GM21723 (cell line): ENCODE measurements around the gene DISP2.

Source experiments
- ATAC-seq: cut with Tn5 transposase; IDR thresholded peaks from one replicate; pipeline ENCODE4 v1.9.1; 2021; ENCODE audit warnings: mild to moderate bottlenecking, moderate library complexity; ENCODE audit not compliant: unreplicated experiment

DISP2 gene

GRCh38 chr15:40357723-40358470 is at the start of gene DISP2:
Gene DISP2, plus strand, starts transcription at chr15:40358219. Its CDS starts 103 bp downstream, at chr15:40358322.
- ATAC-seq, result peak; percentile 73

GRCh38 chr15:40309344-40309862 is 48.6 kb upstream of the DISP2 start:
- ATAC-seq, result no peak

- ATAC-seq, result no peak
Measured at GRCh38 chr15:40310001-40310959, 47.7 kb upstream of the DISP2 start.

GRCh38 chr15:40310993-40311392 is 47.0 kb upstream of the DISP2 start:
- no peak for ATAC-seq

GRCh38 chr15:40312370-40313158 is 45.5 kb upstream of the DISP2 start:
- ATAC-seq, result no peak

- no peak for ATAC-seq
Measured at GRCh38 chr15:40313531-40314398, 44.3 kb upstream of the DISP2 start.

GRCh38 chr15:40314723-40315276 is 43.2 kb upstream of the DISP2 start:
- no peak for ATAC-seq

- ATAC-seq, result no peak
Measured at GRCh38 chr15:40316931-40317330, 41.1 kb upstream of the DISP2 start.

- ATAC-seq, result no peak
Measured at GRCh38 chr15:40317580-40317979, 40.4 kb upstream of the DISP2 start.

- no peak for ATAC-seq
Measured at GRCh38 chr15:40320409-40320808, 37.6 kb upstream of the DISP2 start.

- ATAC-seq, result no peak
Measured at GRCh38 chr15:40320931-40321371, 37.1 kb upstream of the DISP2 start.

GRCh38 chr15:40322531-40323238 is 35.3 kb upstream of the DISP2 start:
- ATAC-seq, result no peak

GRCh38 chr15:40323239-40323952 is 34.6 kb upstream of the DISP2 start, which contains the start of gene INAFM2:
Gene INAFM2, plus strand, starts transcription at chr15:40323692. Its CDS starts 364 bp downstream, at chr15:40324056.
- ATAC-seq, result peak; percentile 85

- ATAC-seq, result peak; percentile 9
Measured at GRCh38 chr15:40323953-40324937, 33.8 kb upstream of the DISP2 start.

GRCh38 chr15:40325188-40325587 is 32.8 kb upstream of the DISP2 start:
- no peak for ATAC-seq

- ATAC-seq, result no peak
Measured at GRCh38 chr15:40325700-40326099, 32.3 kb upstream of the DISP2 start.

GRCh38 chr15:40327457-40327856 is 30.6 kb upstream of the DISP2 start:
- no peak for ATAC-seq
